IPS-15b (cell line): Measurements from ENCODE around the gene DGKK.
"Not testable (repeated sequence)": the region's sequence is repeated elsewhere in the genome, so short reads cannot be mapped to it uniquely, and the experiment has no call there.

Experiments used
- H3K27me3 ChIP-seq: one replicate; pipeline ENCODE4 v1.6.1; 2013; ENCODE audit warnings: low read length; ENCODE audit not compliant: control insufficient read depth, insufficient read depth
- H3K36me3 ChIP-seq: one replicate; pipeline ENCODE4 v1.6.1; 2013; ENCODE audit warnings: low read length; ENCODE audit not compliant: control insufficient read depth, insufficient read depth
- H3K4me1 ChIP-seq: one replicate; pipeline ENCODE4 v1.6.1; 2013; ENCODE audit warnings: mild to moderate bottlenecking, low read length; ENCODE audit not compliant: control insufficient read depth, insufficient read depth
- H3K4me3 ChIP-seq: one replicate; pipeline ENCODE4 v1.5.1; 2013; ENCODE audit warnings: low read depth, low read length
- H3K9ac ChIP-seq: one replicate; pipeline ENCODE4 v1.6.1; 2013; ENCODE audit warnings: low read depth, mild to moderate bottlenecking, low read length
- H3K9me3 ChIP-seq: one replicate; pipeline ENCODE4 v1.6.1; 2013; ENCODE audit warnings: mild to moderate bottlenecking, low read length; ENCODE audit not compliant: control insufficient read depth, insufficient read depth

Gene DGKK

GRCh38 chrX:50403903-50404302, 66.7 kb downstream of the DGKK start:
- no peaks in the 10 kb centered on the region for H3K9me3 ChIP-seq
- no peak overlapping the region for H3K9ac ChIP-seq
- H3K27me3 ChIP-seq: no peaks in the 10 kb centered on the region
- no peaks in the 10 kb centered on the region for H3K4me1 ChIP-seq
- H3K36me3 ChIP-seq: no peaks in the 10 kb centered on the region
- no peak overlapping the region for H3K4me3 ChIP-seq

GRCh38 chrX:50402886-50403285, 67.7 kb downstream of the DGKK start:
- no peak overlapping the region for H3K4me3 ChIP-seq
- no peaks in the 10 kb centered on the region for H3K36me3 ChIP-seq
- no peaks in the 10 kb centered on the region for H3K4me1 ChIP-seq
- H3K27me3 ChIP-seq: no peaks in the 10 kb centered on the region
- H3K9me3 ChIP-seq: no peaks in the 10 kb centered on the region
- no peak overlapping the region for H3K9ac ChIP-seq

GRCh38 chrX:50393902-50394301, 76.7 kb downstream of the DGKK start:
- no peak overlapping the region for H3K4me3 ChIP-seq
- no peak overlapping the region for H3K9ac ChIP-seq
- H3K36me3 ChIP-seq: no peaks in the 10 kb centered on the region
- H3K4me1 ChIP-seq: no peaks in the 10 kb centered on the region
- no peaks in the 10 kb centered on the region for H3K9me3 ChIP-seq
- H3K27me3 ChIP-seq: no peaks in the 10 kb centered on the region

- Histone ChIP-seq H3K4me3 (no peak overlapping the region), H3K27me3 (no peaks in the 10 kb centered on the region), H3K9ac (no peak overlapping the region), H3K4me1 (no peaks in the 10 kb centered on the region), H3K9me3 (no peaks in the 10 kb centered on the region), H3K36me3 (no peaks in the 10 kb centered on the region)
Measured at GRCh38 chrX:50386520-50386919, 84.1 kb downstream of the DGKK start.

GRCh38 chrX:50381729-50382415, 88.8 kb downstream of the DGKK start:
- Histone ChIP-seq H3K4me1 (no peaks in the 10 kb centered on the region), H3K27me3 (no peaks in the 10 kb centered on the region), H3K36me3 (no peaks in the 10 kb centered on the region), H3K4me3 (no peak overlapping the region), H3K9me3 (no peaks in the 10 kb centered on the region), H3K9ac (no peak overlapping the region)

GRCh38 chrX:50375481-50376267, 95.0 kb downstream of the DGKK start:
- Histone ChIP-seq H3K9me3 (no peaks in the 10 kb centered on the region), H3K4me3 (no peak overlapping the region), H3K27me3 (no peaks in the 10 kb centered on the region), H3K4me1 (no peaks in the 10 kb centered on the region), H3K36me3 (no peaks in the 10 kb centered on the region), H3K9ac (no peak overlapping the region)

- no peaks in the 10 kb centered on the region for H3K36me3 ChIP-seq
- H3K4me1 ChIP-seq: no peaks in the 10 kb centered on the region
- no peaks in the 10 kb centered on the region for H3K27me3 ChIP-seq
- no peak overlapping the region for H3K9ac ChIP-seq
- H3K4me3 ChIP-seq: no peak overlapping the region
- H3K9me3 ChIP-seq: no peaks in the 10 kb centered on the region
Measured at GRCh38 chrX:50372966-50373365, 97.7 kb downstream of the DGKK start.

GRCh38 chrX:50343917-50344316, 126.7 kb downstream of the DGKK start:
- H3K9me3 ChIP-seq: no peaks in the 10 kb centered on the region
- peaks cover 2% of the 10 kb centered on the region for H3K36me3 ChIP-seq
- no peak overlapping the region for H3K9ac ChIP-seq
- no peak overlapping the region for H3K4me3 ChIP-seq
- H3K27me3 ChIP-seq: no peaks in the 10 kb centered on the region
- no peaks in the 10 kb centered on the region for H3K4me1 ChIP-seq

GRCh38 chrX:50333308-50333707, 137.3 kb downstream of the DGKK start:
- Histone ChIP-seq H3K4me3 (no peak overlapping the region), H3K9ac (no peak overlapping the region), H3K36me3 (no peaks in the 10 kb centered on the region), H3K4me1 (no peaks in the 10 kb centered on the region), H3K27me3 (no peaks in the 10 kb centered on the region), H3K9me3 (no peaks in the 10 kb centered on the region)

GRCh38 chrX:50332668-50333067, 138.0 kb downstream of the DGKK start:
- not testable (repeated sequence) for H3K36me3 ChIP-seq, H3K9me3 ChIP-seq, H3K9ac ChIP-seq, H3K4me1 ChIP-seq, H3K4me3 ChIP-seq, H3K27me3 ChIP-seq

GRCh38 chrX:50327235-50327634, 143.4 kb downstream of the DGKK start:
- Histone ChIP-seq H3K9me3 (no peaks in the 10 kb centered on the region), H3K36me3 (no peaks in the 10 kb centered on the region), H3K4me1 (no peaks in the 10 kb centered on the region), H3K9ac (no peak overlapping the region), H3K27me3 (no peaks in the 10 kb centered on the region), H3K4me3 (no peak overlapping the region)
